22Rv1 (cell line): ENCODE measurements around the gene NUDT16L1.

Experiments
- ZFX ChIP-seq: fragments of 450-650 bp; IDR thresholded peaks from 2 replicates; pipeline ENCODE4 v1.6.1; 2017; ENCODE audit warnings: antibody characterized with exemption, borderline replicate concordance
- TF ChIP-seq, protein P1 (sequence below): fragments of 450-650 bp; IDR thresholded peaks from 2 replicates; pipeline ENCODE4 v1.5.1; 2017; ENCODE audit warnings: mild to moderate bottlenecking

DNA sequence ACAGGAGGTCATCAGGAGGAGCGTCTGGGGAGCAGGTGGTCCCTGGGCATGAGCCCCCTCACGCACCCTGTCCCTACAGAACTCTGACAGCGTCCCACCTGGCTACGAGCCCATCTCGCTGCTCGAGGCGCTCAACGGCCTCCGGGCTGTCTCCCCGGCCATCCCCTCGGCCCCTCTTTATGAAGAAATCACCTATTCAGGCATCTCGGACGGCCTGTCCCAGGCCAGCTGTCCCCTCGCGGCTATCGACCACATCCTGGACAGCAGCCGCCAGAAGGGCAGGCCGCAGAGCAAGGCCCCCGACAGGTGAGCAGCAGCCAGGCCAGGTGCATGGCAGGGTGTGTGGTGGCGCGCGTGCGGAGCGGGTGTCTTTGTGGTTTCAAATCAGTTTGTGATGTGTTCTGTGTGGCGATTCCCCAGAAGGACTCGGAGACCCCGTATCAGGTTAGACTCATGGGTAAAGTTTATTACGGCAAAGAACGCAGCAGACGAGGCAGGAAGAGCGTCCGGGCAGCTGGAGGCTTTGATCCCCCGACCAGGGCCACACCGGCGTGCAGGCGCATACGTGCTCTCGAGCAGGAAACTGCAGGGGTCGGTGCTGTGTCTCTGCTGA, 11.8 kb upstream of the NUDT16L1 start:
- TF ChIP-seq, protein P1, sequence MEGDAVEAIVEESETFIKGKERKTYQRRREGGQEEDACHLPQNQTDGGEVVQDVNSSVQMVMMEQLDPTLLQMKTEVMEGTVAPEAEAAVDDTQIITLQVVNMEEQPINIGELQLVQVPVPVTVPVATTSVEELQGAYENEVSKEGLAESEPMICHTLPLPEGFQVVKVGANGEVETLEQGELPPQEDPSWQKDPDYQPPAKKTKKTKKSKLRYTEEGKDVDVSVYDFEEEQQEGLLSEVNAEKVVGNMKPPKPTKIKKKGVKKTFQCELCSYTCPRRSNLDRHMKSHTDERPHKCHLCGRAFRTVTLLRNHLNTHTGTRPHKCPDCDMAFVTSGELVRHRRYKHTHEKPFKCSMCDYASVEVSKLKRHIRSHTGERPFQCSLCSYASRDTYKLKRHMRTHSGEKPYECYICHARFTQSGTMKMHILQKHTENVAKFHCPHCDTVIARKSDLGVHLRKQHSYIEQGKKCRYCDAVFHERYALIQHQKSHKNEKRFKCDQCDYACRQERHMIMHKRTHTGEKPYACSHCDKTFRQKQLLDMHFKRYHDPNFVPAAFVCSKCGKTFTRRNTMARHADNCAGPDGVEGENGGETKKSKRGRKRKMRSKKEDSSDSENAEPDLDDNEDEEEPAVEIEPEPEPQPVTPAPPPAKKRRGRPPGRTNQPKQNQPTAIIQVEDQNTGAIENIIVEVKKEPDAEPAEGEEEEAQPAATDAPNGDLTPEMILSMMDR = no peak
- TF ChIP-seq ZFX = no peak
